UCSD-AML1 (cell line): ENCODE results near the gene MYO1B.

ENCODE experiments used
- DNase-seq: peaks from one replicate; lab custom pipeline; 2025; ENCODE audit not compliant: unreplicated experiment; lab: John Stamatoyannopoulos, UW

Gene MYO1B

GRCh38 chr2:191355170-191355758 lies 110.1 kb downstream of the MYO1B start:
- no peak for DNase-seq

- DNase-seq = no peak
Measured at GRCh38 chr2:191357678-191358077, 112.5 kb downstream of the MYO1B start.

GRCh38 chr2:191358325-191359025 lies 113.3 kb downstream of the MYO1B start:
- DNase-seq = no peak

GRCh38 chr2:191359133-191359532 lies 113.9 kb downstream of the MYO1B start:
- DNase-seq = no peak

- no peak for DNase-seq
Measured at GRCh38 chr2:191360918-191361317, 115.7 kb downstream of the MYO1B start.

GRCh38 chr2:191362841-191363240 lies 117.6 kb downstream of the MYO1B start:
- DNase-seq = no peak

GRCh38 chr2:191363267-191363666 lies 118.1 kb downstream of the MYO1B start:
- no peak for DNase-seq

GRCh38 chr2:191365089-191365488 lies 119.9 kb downstream of the MYO1B start:
- no peak for DNase-seq

GRCh38 chr2:191366199-191366598 lies 121.0 kb downstream of the MYO1B start:
- DNase-seq = no peak

- DNase-seq = no peak
Measured at GRCh38 chr2:191369034-191369433, 123.8 kb downstream of the MYO1B start.

GRCh38 chr2:191374366-191374765 lies 129.2 kb downstream of the MYO1B start:
- DNase-seq = no peak

- no peak for DNase-seq
Measured at GRCh38 chr2:191374939-191375338, 129.7 kb downstream of the MYO1B start.

GRCh38 chr2:191376981-191377629 lies 131.9 kb downstream of the MYO1B start:
- DNase-seq = peak; percentile 53

- DNase-seq = no peak
Measured at GRCh38 chr2:191379375-191379774, 134.2 kb downstream of the MYO1B start.

- DNase-seq = no peak
Measured at GRCh38 chr2:191382801-191383200, 137.6 kb downstream of the MYO1B start.

GRCh38 chr2:191383486-191383885 lies 138.3 kb downstream of the MYO1B start:
- DNase-seq = no peak

- no peak for DNase-seq
Measured at GRCh38 chr2:191384829-191385228, 139.6 kb downstream of the MYO1B start.

- no peak for DNase-seq
Measured at GRCh38 chr2:191385416-191386160, 140.4 kb downstream of the MYO1B start.

- DNase-seq = no peak
Measured at GRCh38 chr2:191386938-191387536, 141.8 kb downstream of the MYO1B start.

- peak; percentile 27 for DNase-seq
Measured at GRCh38 chr2:191389288-191389687, 144.1 kb downstream of the MYO1B start.

- DNase-seq = no peak
Measured at GRCh38 chr2:191391171-191391570, 146.0 kb downstream of the MYO1B start.
